HG02943 (cell line): Measurements from ENCODE around the gene ROGDI.
A peak's percentile ranks its signal among the peaks of the same experiment; 100 is the strongest.

Experiments
- ATAC-seq: cut with Tn5 transposase; IDR thresholded peaks from one replicate; pipeline ENCODE4 v1.9.1; 2021; ENCODE audit warnings: mild to moderate bottlenecking, low read depth, moderate library complexity; ENCODE audit not compliant: unreplicated experiment

The ROGDI gene

GRCh38 chr16:4769306-4769638 is 33.2 kb downstream of the ROGDI start:
- ATAC-seq = no peak

- ATAC-seq = peak; percentile 63
Observed at GRCh38 chr16:4768549-4769305, 33.7 kb downstream of the ROGDI start.

GRCh38 chr16:4767872-4768548 is 34.4 kb downstream of the ROGDI start:
- ATAC-seq = no peak

- peak; percentile 78 for ATAC-seq
Observed at GRCh38 chr16:4766875-4767628, 35.4 kb downstream of the ROGDI start, which contains the start of gene ZNF500. ZNF500 (minus strand) TSS chr16:4767162; CDS start chr16:4765978, 1,184 bp downstream.

GRCh38 chr16:4765511-4766474 is 36.6 kb downstream of the ROGDI start:
- no peak for ATAC-seq

- ATAC-seq = no peak
Observed at GRCh38 chr16:4763791-4764190, 38.6 kb downstream of the ROGDI start.

GRCh38 chr16:4762205-4762604 is 40.2 kb downstream of the ROGDI start:
- ATAC-seq = no peak

GRCh38 chr16:4760221-4760910 is 42.1 kb downstream of the ROGDI start:
- ATAC-seq = no peak

- ATAC-seq = no peak
Observed at GRCh38 chr16:4755687-4756086, 46.7 kb downstream of the ROGDI start.

- ATAC-seq = no peak
Observed at GRCh38 chr16:4754865-4755264, 47.6 kb downstream of the ROGDI start.

- ATAC-seq = no peak
Observed at GRCh38 chr16:4753227-4753626, 49.2 kb downstream of the ROGDI start.

GRCh38 chr16:4752351-4753100 is 49.9 kb downstream of the ROGDI start:
- ATAC-seq = no peak

GRCh38 chr16:4750896-4751295 is 51.5 kb downstream of the ROGDI start:
- ATAC-seq = no peak

- ATAC-seq = no peak
Observed at GRCh38 chr16:4749700-4750257, 52.7 kb downstream of the ROGDI start.

- ATAC-seq = no peak
Observed at GRCh38 chr16:4748682-4749411, 53.6 kb downstream of the ROGDI start.

- ATAC-seq = no peak
Observed at GRCh38 chr16:4747906-4748681, 54.3 kb downstream of the ROGDI start.

GRCh38 chr16:4746991-4747574 is 55.4 kb downstream of the ROGDI start:
- no peak for ATAC-seq
